Right lobe of liver (tissue), 4 donors: ENCODE results near the gene SAMD4A.

Experiments
- POLR2A ChIP-seq: fragments of 450-650 bp; IDR thresholded peaks from one replicate; pipeline ENCODE4 v1.6.1; 2017; ENCODE audit warnings: antibody characterized with exemption, mild to moderate bottlenecking
- TF ChIP-seq, protein P1 (sequence below), 4 donors: fragments of 200-600 bp in 3 of 4; fragments of 450-650 bp in 1 of 4; IDR thresholded peaks; one replicate each; pipeline versions ENCODE4 v1.5.1 to v1.8.0; 2016 to 2022; ENCODE audit warnings: antibody characterized with exemption in 4 of 4, mild to moderate bottlenecking in 2 of 4
- donor health status: DM: no; HTN: no; CAD: no.
- donor health status: DM: no; HTN: no; CAD: no.
- donor health status: DM: no; HTN: yes; CAD: no.

GRCh38 chr14:54693761-54694160, 126.8 kb downstream of the SAMD4A start:
- TF ChIP-seq, protein P1, sequence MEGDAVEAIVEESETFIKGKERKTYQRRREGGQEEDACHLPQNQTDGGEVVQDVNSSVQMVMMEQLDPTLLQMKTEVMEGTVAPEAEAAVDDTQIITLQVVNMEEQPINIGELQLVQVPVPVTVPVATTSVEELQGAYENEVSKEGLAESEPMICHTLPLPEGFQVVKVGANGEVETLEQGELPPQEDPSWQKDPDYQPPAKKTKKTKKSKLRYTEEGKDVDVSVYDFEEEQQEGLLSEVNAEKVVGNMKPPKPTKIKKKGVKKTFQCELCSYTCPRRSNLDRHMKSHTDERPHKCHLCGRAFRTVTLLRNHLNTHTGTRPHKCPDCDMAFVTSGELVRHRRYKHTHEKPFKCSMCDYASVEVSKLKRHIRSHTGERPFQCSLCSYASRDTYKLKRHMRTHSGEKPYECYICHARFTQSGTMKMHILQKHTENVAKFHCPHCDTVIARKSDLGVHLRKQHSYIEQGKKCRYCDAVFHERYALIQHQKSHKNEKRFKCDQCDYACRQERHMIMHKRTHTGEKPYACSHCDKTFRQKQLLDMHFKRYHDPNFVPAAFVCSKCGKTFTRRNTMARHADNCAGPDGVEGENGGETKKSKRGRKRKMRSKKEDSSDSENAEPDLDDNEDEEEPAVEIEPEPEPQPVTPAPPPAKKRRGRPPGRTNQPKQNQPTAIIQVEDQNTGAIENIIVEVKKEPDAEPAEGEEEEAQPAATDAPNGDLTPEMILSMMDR (IDR thresholded peaks at IDR 0.05) = no peak
- TF ChIP-seq POLR2A = no peak
